Renal pelvis (tissue), 4 donors: ENCODE measurements around the gene CAV2. TPM values are rescaled to one million over a fixed set of nuclear protein-coding genes. Genes with fewer than 3 reads are reported as not detected.

Experiments used
- DNase-seq: peaks from one replicate; pipeline ENCODE4 v3.0.0-alpha.2; 2013
- polyA plus RNA-seq, 3 donors: library from polyadenylated mRNA; unstranded; fragments of 120-200 nt; gene quantifications; one replicate each; pipeline ENCODE4 v1.2.1, GENCODE V29; 2013; ENCODE audit not compliant: insufficient read length in 3 of 3

Gene CAV2
- polyA plus RNA-seq, 3 donors, result 23.4 to 25.8 (median 23.7) TPM

DNA sequence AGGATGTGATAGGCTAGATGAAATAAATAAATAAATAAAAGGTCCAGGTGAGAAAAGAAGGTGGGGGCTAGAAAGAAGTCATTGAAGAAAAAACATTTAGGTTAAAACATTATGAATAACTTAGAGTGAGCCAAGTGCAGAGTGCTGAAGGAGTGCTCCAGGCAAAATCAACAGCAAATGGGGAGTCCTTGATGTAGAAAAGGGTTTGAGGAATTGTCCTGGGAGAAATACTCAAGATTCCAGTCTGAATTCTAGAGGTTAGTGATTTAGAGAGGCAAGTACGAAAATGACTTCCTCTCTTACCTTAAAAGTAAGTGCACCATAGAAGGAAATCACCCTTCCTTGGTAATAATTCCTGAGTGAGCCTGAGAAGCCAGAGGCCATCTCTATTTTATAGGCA is 44.9 kb downstream of the CAV2 start:
- no peak for DNase-seq

- no peak for DNase-seq
These were observed 46.0 kb downstream of the CAV2 start for GRCh38 chr7:116545411-116545993.

GRCh38 chr7:116546054-116546453 is 46.5 kb downstream of the CAV2 start:
- no peak for DNase-seq

- no peak for DNase-seq
These were observed 47.4 kb downstream of the CAV2 start for GRCh38 chr7:116546916-116547315.

GRCh38 chr7:116547347-116547746 is 47.8 kb downstream of the CAV2 start:
- DNase-seq, result no peak

DNA sequence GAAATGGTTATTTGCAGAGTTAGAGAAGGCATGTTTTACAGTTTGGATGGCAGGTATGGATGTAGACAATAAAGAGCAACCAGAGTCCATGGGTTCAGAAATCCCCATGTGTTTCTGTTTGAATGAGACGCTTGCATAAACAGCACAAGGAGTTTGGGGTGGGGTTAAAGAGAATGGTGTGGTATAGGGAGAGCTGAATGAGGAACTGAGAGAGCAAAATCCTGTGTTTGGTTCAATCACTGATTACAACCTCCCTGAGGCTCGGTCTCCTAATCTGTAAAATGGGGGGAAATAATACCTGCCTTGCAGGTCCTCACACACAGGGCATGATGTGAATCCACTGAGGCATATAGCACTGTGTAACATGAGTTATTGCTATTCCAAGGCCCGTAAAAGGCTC is 49.0 kb downstream of the CAV2 start:
- DNase-seq, result no peak

DNA sequence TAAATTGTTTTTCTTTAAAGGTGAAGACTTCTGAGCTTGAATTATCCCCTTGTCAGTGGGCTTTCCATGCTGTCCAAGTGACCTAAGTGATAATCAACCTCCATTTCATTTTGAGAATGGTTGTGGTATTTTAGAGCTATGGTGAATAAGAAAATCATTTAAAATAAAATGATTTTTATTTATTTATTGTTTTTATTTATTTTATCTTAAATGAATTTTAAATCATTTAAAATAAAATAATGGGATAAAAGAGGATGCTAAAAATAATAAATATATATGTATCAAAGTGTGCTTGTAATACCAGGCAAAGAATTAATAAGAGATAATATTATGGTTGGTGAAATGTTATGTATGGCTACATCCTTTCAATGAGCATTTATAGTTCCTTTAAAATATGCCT is 49.8 kb downstream of the CAV2 start:
- no peak for DNase-seq

DNA sequence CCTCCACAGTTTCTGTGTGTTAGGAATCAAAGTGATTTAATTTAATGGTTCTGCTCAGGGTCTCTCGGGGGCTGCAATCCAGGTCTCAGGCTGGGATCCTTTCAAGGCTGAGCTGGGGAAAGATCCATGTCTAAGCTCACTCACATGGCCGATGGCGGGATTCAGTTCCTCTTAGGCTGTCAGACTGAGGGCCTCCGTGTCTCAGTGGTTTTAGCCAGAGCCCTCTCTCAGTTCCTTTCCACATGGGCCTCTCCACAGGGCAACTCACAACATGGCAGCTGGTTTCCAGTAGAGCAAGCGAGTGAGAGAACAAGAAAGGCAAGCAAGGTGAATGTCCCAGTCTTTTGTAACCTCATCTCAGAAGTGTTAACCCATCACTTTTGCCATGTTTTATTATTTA is 52.2 kb downstream of the CAV2 start:
- no peak for DNase-seq

- no peak for DNase-seq
These were observed 53.1 kb downstream of the CAV2 start for GRCh38 chr7:116552602-116553001.

DNA sequence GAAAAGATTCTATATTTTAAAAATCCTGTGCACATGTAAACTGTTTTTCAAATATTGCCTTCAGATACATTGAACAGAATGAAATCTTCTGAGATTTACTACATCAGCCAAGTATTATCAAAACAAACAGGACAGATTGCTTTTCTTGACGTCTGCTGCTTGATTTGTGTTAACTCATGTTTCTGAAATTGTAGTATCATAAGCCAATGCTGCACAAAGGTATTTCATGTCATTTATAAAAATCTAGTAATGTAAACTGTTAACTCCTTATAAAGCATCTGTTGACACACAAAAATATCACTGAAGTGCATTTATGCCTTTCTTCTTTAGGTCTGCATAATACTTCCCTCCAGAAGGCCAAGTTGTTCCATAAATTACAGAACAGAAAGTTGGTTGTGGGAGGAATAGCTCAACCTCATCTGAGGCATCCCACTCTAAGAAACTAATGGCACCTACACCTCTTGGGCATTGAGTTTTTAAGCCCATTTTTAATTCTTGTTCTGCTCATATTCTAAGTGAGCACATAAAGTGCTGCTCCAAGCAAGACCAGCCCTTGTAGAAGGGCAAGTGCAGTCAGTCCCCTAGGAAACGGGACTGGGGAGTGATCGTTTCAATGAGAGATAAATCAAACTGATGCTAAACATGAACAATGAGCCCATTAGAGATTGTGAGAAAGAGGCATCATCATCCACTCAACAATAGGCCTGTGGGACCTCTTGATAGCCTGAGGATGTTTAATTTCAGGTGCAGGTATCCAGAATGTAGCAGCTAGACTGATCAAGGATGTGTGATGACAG is 53.8 kb downstream of the CAV2 start:
- DNase-seq, result no peak

DNA sequence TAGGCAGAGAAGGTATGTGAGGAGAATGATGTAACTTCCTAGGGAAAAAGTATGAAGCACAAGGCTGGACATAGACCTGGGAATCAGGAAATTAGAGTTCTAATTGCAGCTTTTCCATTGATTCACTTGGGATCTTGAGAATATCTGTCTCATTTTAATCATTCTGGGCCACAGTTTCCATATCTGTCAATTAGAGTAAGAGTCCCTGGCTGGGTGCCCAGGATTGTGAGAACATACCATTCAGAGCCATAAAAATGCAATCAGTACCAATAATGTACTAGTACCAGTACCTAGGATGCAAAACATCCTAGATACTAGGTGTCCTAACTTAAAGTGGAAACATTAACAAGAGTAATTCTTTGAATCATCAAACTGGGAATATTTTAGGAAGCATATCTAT is 54.9 kb downstream of the CAV2 start:
- DNase-seq, result no peak

- no peak for DNase-seq
These were observed 55.4 kb downstream of the CAV2 start for GRCh38 chr7:116554911-116555310.

DNA sequence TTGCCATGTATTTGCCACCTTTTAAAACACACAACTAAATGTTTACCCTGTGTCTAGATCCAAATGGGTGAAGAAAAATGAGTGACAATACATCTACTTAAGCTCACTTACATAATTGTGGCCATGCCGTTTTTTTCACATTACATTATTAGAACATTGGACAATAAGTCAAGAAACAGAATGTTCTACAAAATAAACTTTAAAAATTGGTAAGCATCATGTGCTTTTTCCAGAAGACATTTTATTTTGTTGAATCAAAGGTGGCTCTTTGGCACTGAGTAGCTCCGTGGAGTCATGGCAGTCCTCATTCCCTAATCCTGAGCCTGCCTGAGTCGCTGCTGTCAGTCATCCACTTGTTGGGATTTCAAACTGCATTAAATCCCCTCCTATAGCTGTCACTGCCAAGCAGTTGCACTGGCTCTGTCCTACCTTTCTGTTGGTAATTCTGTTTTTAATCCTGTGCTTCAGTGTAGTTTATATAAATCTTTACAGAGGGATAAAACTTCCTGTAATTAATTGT is 57.6 kb downstream of the CAV2 start:
- no peak for DNase-seq

- no peak for DNase-seq
These were observed 58.4 kb downstream of the CAV2 start for GRCh38 chr7:116557901-116558300.

Other genes with a start within 250 kb of the CAV2 start
- gene CAV1, start 25.3 kb downstream of the CAV2 start, polyA plus RNA-seq, result 10 to 100 TPM; 20.7 to 34.8 (median 26.0) TPM
- gene MET, start 172.5 kb downstream of the CAV2 start, polyA plus RNA-seq, result 10 to 100 TPM; 38.6 to 53.2 (median 48.6) TPM